DOHH2 (cell line): Measurements from ENCODE around the gene PHF23.

ENCODE experiments used
- H3F3A ChIP-seq: fragments of 200-600 bp; sonication (generic), shearing (Covaris generic); 2 replicates; pipeline ENCODE4 v1.6.0; 2016; ENCODE audit warnings: antibody characterized with exemption, mild to moderate bottlenecking; ENCODE audit not compliant: control insufficient read depth, insufficient read depth
- H3K27ac ChIP-seq: fragments of 200-600 bp; sonication (generic); 2 replicates; pipeline ENCODE4 v1.5.1; 2014; ENCODE audit warnings: low read depth, mild to moderate bottlenecking, low read length, moderate library complexity
- H3K27me3 ChIP-seq: fragments of 200-600 bp; sonication (generic); 2 replicates; pipeline ENCODE4 v1.6.1; 2014; ENCODE audit warnings: mild to moderate bottlenecking, low read length, mixed read lengths; ENCODE audit not compliant: control insufficient read depth
- H3K36me3 ChIP-seq: fragments of 200-600 bp; sonication (generic); 2 replicates; pipeline ENCODE4 v1.6.1; 2014; ENCODE audit warnings: mild to moderate bottlenecking, low read length, moderate library complexity, mixed read lengths; ENCODE audit not compliant: control insufficient read depth
- H3K4me1 ChIP-seq: fragments of 200-600 bp; sonication (generic); 2 replicates; pipeline ENCODE4 v1.6.1; 2014; ENCODE audit warnings: mild to moderate bottlenecking, low read length, mixed read lengths; ENCODE audit not compliant: control insufficient read depth
- H3K4me2 ChIP-seq: fragments of 200-600 bp; sonication (generic); 2 replicates; pipeline ENCODE4 v1.6.0; 2014; ENCODE audit warnings: mild to moderate bottlenecking, low read length, moderate library complexity
- H3K4me3 ChIP-seq: fragments of 200-600 bp; sonication (generic); 2 replicates; pipeline ENCODE4 v1.5.1; 2014; ENCODE audit warnings: mild to moderate bottlenecking, low read length, mixed read lengths
- H3K79me2 ChIP-seq: fragments of 200-600 bp; sonication (generic); 2 replicates; pipeline ENCODE4 v1.6.1; 2014; ENCODE audit warnings: mild to moderate bottlenecking, low read length, mixed read lengths; ENCODE audit not compliant: control insufficient read depth
- H3K9me2 ChIP-seq: fragments of 200-600 bp; sonication (generic); replicated peaks from 2 replicates; pipeline ENCODE4 v1.6.1; 2014; ENCODE audit warnings: mild to moderate bottlenecking, low read length, mixed read lengths; ENCODE audit not compliant: control insufficient read depth
- H3K9me3 ChIP-seq: fragments of 200-600 bp; sonication (generic); 2 replicates; pipeline ENCODE4 v1.6.1; 2014; ENCODE audit warnings: antibody characterized with exemption, low read length, mixed read lengths; ENCODE audit not compliant: control insufficient read depth, insufficient read depth
- H4K20me1 ChIP-seq: fragments of 200-600 bp; sonication (generic); 2 replicates; pipeline ENCODE4 v1.6.0; 2014; ENCODE audit warnings: low read depth, mild to moderate bottlenecking, antibody characterized with exemption, low read length, moderate library complexity; ENCODE audit not compliant: control insufficient read depth, insufficient read depth
- CTCF ChIP-seq: fragments of 200-600 bp; sonication (generic); IDR thresholded peaks from one replicate; pipeline ENCODE4 v1.5.1; 2014; ENCODE audit warnings: antibody characterized with exemption, mild to moderate bottlenecking, low read depth, low read length; ENCODE audit not compliant: poor library complexity, severe bottlenecking
- EZH2phosphoT487 ChIP-seq: fragments of 200-600 bp; sonication (generic); IDR thresholded peaks from 2 replicates; pipeline ENCODE4 v1.6.1; 2017; ENCODE audit warnings: borderline replicate concordance, mild to moderate bottlenecking, antibody characterized with exemption, low read length, moderate library complexity, mixed read lengths

Gene PHF23

GRCh38 chr17:7232114-7232513 lies 7.1 kb downstream of the PHF23 start:
- peaks cover 25% of the 10 kb centered on the region for H3F3A ChIP-seq
- no peaks in the 10 kb centered on the region for H3K9me2 ChIP-seq
- H3K4me2 ChIP-seq: peak overlapping the region; percentile 69
- H3K79me2 ChIP-seq: peaks cover 65% of the 10 kb centered on the region
- H3K4me1 ChIP-seq: peaks cover 38% of the 10 kb centered on the region
- peaks cover 14% of the 10 kb centered on the region for H4K20me1 ChIP-seq
- no peak overlapping the region for H3K27ac ChIP-seq
- peaks cover 91% of the 10 kb centered on the region for H3K36me3 ChIP-seq
- H3K27me3 ChIP-seq: no peaks in the 10 kb centered on the region
- TF ChIP-seq EZH2phosphoT487: no peak
- no peak for TF ChIP-seq CTCF
- no peaks in the 10 kb centered on the region for H3K9me3 ChIP-seq
- peak overlapping the region; percentile 88 for H3K4me3 ChIP-seq

GRCh38 chr17:7229504-7229903 lies 9.8 kb downstream of the PHF23 start:
- Histone ChIP-seq H3K9me3 (no peaks in the 10 kb centered on the region), H3K9me2 (no peaks in the 10 kb centered on the region), H3F3A (0 out of 2 replicates have a peak, but pooled peaks cover 3% of the 10 kb centered on the region), H3K4me3 (no peak overlapping the region), H3K27ac (no peak overlapping the region), H4K20me1 (peaks cover 9% of the 10 kb centered on the region), H3K27me3 (no peaks in the 10 kb centered on the region), H3K4me1 (peaks cover 12% of the 10 kb centered on the region), H3K4me2 (no peak overlapping the region), H3K79me2 (peaks cover 44% of the 10 kb centered on the region), H3K36me3 (peaks cover 90% of the 10 kb centered on the region)
- TF ChIP-seq CTCF (no peak), EZH2phosphoT487 (no peak)

- Histone ChIP-seq H4K20me1 (peaks cover 9% of the 10 kb centered on the region), H3K4me3 (no peak overlapping the region), H3K4me2 (no peak overlapping the region), H3K27ac (no peak overlapping the region), H3K27me3 (no peaks in the 10 kb centered on the region), H3K4me1 (peaks cover 12% of the 10 kb centered on the region), H3K36me3 (peaks cover 91% of the 10 kb centered on the region), H3K9me3 (no peaks in the 10 kb centered on the region), H3K9me2 (no peaks in the 10 kb centered on the region), H3K79me2 (peaks cover 42% of the 10 kb centered on the region), H3F3A (0 out of 2 replicates have a peak, but pooled peaks cover 3% of the 10 kb centered on the region)
- TF ChIP-seq EZH2phosphoT487 (no peak), CTCF (no peak)
Measured at GRCh38 chr17:7228920-7229319, 10.3 kb downstream of the PHF23 start.
